WTC11 (cell line): Measurements from ENCODE around the gene SLC25A41. TPM values are rescaled to one million over a fixed set of nuclear protein-coding genes. Genes with fewer than 3 reads are reported as not detected.

Source experiments
- ATAC-seq: fragments of 200-7000 bp; cut with Tn5 transposase; 2 replicates; pipeline ENCODE4 v1.10.0; 2021; ENCODE audit warnings: mild to moderate bottlenecking, moderate library complexity
- CTCF ChIA-PET: fragments of 300-600 bp; sonication (Branson Sonifier 250); formaldehyde crosslinking; loops from one replicate; lab custom pipeline; 2021; ENCODE audit warnings: antibody characterized with exemption; lab: Charles Lee
- POLR2A ChIA-PET: fragments of 350-600 bp; sonication (Branson Sonifier 250); formaldehyde crosslinking; loops from one replicate; lab custom pipeline; 2021; ENCODE audit warnings: antibody characterized with exemption; lab: Charles Lee
- DNase-seq: peaks from one replicate; pipeline ENCODE4 v3.0.0; 2021; ENCODE audit warnings: low spot score
- H3K27ac Mint-ChIP-seq: 2 replicates; pipeline ENCODE4 v1.8.0; 2021; ENCODE audit warnings: mixed read lengths
- H3K27me3 Mint-ChIP-seq: 2 replicates; pipeline ENCODE4 v1.8.0; 2021; ENCODE audit warnings: low read depth, mild to moderate bottlenecking, moderate library complexity, mixed read lengths
- H3K36me3 Mint-ChIP-seq: 2 replicates; pipeline ENCODE4 v1.8.0; 2021; ENCODE audit warnings: mixed read lengths
- H3K4me1 Mint-ChIP-seq: 2 replicates; pipeline ENCODE4 v1.8.0; 2022; ENCODE audit warnings: mixed read lengths
- H3K4me3 Mint-ChIP-seq: 2 replicates; pipeline ENCODE4 v1.8.0; 2021; ENCODE audit warnings: mild to moderate bottlenecking, moderate library complexity, mixed read lengths
- H3K9me3 Mint-ChIP-seq: 2 replicates; pipeline ENCODE4 v1.8.0; 2021; ENCODE audit warnings: mixed read lengths
- CREB1 ChIP-seq: sonication (generic); formaldehyde crosslinking; IDR thresholded peaks from 2 replicates; pipeline ENCODE4 v1.8.0; 2023; ENCODE audit warnings: mild to moderate bottlenecking, missing genetic modification reagents
- CTCF ChIP-seq: fragments of 200-600 bp; IDR thresholded peaks from 2 replicates; pipeline ENCODE4 v1.8.0; 2022; ENCODE audit warnings: antibody characterized with exemption
- E2F1 ChIP-seq: sonication (generic); formaldehyde crosslinking; IDR thresholded peaks from 2 replicates; pipeline ENCODE4 v1.8.0; 2022; ENCODE audit warnings: mild to moderate bottlenecking, missing genetic modification reagents
- E2F4 ChIP-seq: sonication (generic); formaldehyde crosslinking; IDR thresholded peaks from 2 replicates; pipeline ENCODE4 v1.8.1; 2022; ENCODE audit warnings: low read depth, mild to moderate bottlenecking, moderate library complexity, missing genetic modification reagents, borderline replicate concordance
- ELF4 ChIP-seq: sonication (generic); formaldehyde crosslinking; IDR thresholded peaks from 2 replicates; pipeline ENCODE4 v1.8.1; 2022; ENCODE audit warnings: low read depth, mild to moderate bottlenecking, moderate library complexity, missing genetic modification reagents
- EMX1 ChIP-seq: fragments of 250-450 bp; sonication (Bioruptor Pico); IDR thresholded peaks from 2 replicates; pipeline ENCODE4 v1.8.0; 2021; ENCODE audit warnings: mild to moderate bottlenecking
- ERG ChIP-seq: fragments of 250-450 bp; sonication (Bioruptor Pico); IDR thresholded peaks from 2 replicates; pipeline ENCODE4 v1.8.0; 2021; ENCODE audit warnings: mild to moderate bottlenecking
- HMGXB4 ChIP-seq: sonication (generic); formaldehyde crosslinking; IDR thresholded peaks from 2 replicates; pipeline ENCODE4 v1.8.1; 2023; ENCODE audit warnings: mild to moderate bottlenecking, moderate library complexity, missing genetic modification reagents
- KAT7 ChIP-seq: sonication (generic); formaldehyde crosslinking; IDR thresholded peaks from 2 replicates; pipeline ENCODE4 v1.8.1; 2023; ENCODE audit warnings: missing genetic modification reagents, mild to moderate bottlenecking, borderline replicate concordance
- NFATC4 ChIP-seq: fragments of 250-450 bp; sonication (Bioruptor Pico); IDR thresholded peaks from 2 replicates; pipeline ENCODE4 v1.9.0; 2021; ENCODE audit warnings: mild to moderate bottlenecking
- NFE2L1 ChIP-seq: sonication (generic); formaldehyde crosslinking; IDR thresholded peaks from 2 replicates; pipeline ENCODE4 v1.8.1; 2023; ENCODE audit warnings: missing genetic modification reagents
- NFYB ChIP-seq: sonication (generic); formaldehyde crosslinking; conservative IDR thresholded peaks from 2 replicates; pipeline ENCODE4 v1.8.0; 2022; ENCODE audit warnings: low read depth, missing genetic modification reagents
- OVOL2 ChIP-seq: fragments of 250-450 bp; sonication (Bioruptor Pico); IDR thresholded peaks from 2 replicates; pipeline ENCODE4 v1.9.0; 2021; ENCODE audit warnings: mild to moderate bottlenecking, borderline replicate concordance
- RORB ChIP-seq: fragments of 250-450 bp; sonication (Bioruptor Pico); IDR thresholded peaks from 2 replicates; pipeline ENCODE4 v1.9.0; 2021; ENCODE audit warnings: mild to moderate bottlenecking
- SOX15 ChIP-seq: fragments of 250-450 bp; sonication (Bioruptor Pico); IDR thresholded peaks from 2 replicates; pipeline ENCODE4 v1.9.0; 2021; ENCODE audit warnings: mild to moderate bottlenecking
- TEAD4 ChIP-seq: sonication (generic); formaldehyde crosslinking; IDR thresholded peaks from 2 replicates; pipeline ENCODE4 v1.8.0; 2022; ENCODE audit warnings: mild to moderate bottlenecking, missing genetic modification reagents
- USF1 ChIP-seq: sonication (generic); formaldehyde crosslinking; IDR thresholded peaks from 2 replicates; pipeline ENCODE4 v1.8.0; 2022; ENCODE audit warnings: mild to moderate bottlenecking, missing genetic modification reagents
- ZBTB21 ChIP-seq: sonication (generic); formaldehyde crosslinking; IDR thresholded peaks from 2 replicates; pipeline ENCODE4 v1.8.1; 2023; ENCODE audit warnings: mild to moderate bottlenecking, missing genetic modification reagents, borderline replicate concordance
- ZNF138 ChIP-seq: sonication (generic); formaldehyde crosslinking; conservative IDR thresholded peaks from 2 replicates; pipeline ENCODE4 v1.8.1; 2022; ENCODE audit warnings: mild to moderate bottlenecking, moderate library complexity, missing genetic modification reagents
- ZNF232 ChIP-seq: sonication (generic); formaldehyde crosslinking; IDR thresholded peaks from 2 replicates; pipeline ENCODE4 v1.8.0; 2022; ENCODE audit warnings: mild to moderate bottlenecking, missing genetic modification reagents
- ZNF263 ChIP-seq: sonication (generic); formaldehyde crosslinking; IDR thresholded peaks from 2 replicates; pipeline ENCODE4 v1.8.1; 2022; ENCODE audit warnings: low read depth, mild to moderate bottlenecking, moderate library complexity, missing genetic modification reagents
- ZNF396 ChIP-seq: fragments of 250-450 bp; sonication (Bioruptor Pico); IDR thresholded peaks from 2 replicates; pipeline ENCODE4 v1.8.0; 2021; ENCODE audit warnings: mild to moderate bottlenecking, moderate library complexity, borderline replicate concordance
- ZNF425 ChIP-seq: fragments of 250-450 bp; sonication (Bioruptor Pico); conservative IDR thresholded peaks from 2 replicates; pipeline ENCODE4 v1.9.0; 2021; ENCODE audit warnings: mild to moderate bottlenecking
- total RNA-seq: library from RNA; stranded (reverse); gene quantifications from 3 replicates; pipeline ENCODE4 v1.2.3, GENCODE V29; 2021

Gene SLC25A41
- total RNA-seq, 1 experiment from 2014 or later = 0.35 TPM

- no peak overlapping the region for H3K4me3 Mint-ChIP-seq
- no peak overlapping the region for H3K27ac Mint-ChIP-seq
- TF ChIP-seq ZNF232 (no peak), EMX1 (CRISPR knock-in tag) (no peak), E2F1 (CRISPR knock-in tag) (no peak), OVOL2 (CRISPR knock-in tag) (no peak), CTCF (no peak), USF1 (no peak), RORB (CRISPR knock-in tag) (no peak)
- TF ChIP-seq, all 79 proteins: peak for 0
- CTCF ChIA-PET = interaction anchor here (0.5 to 1.7 kb wide), 11 partner anchors 8 to 462 kb away, joined by 3 to 7 read pairs (median 3); partner anchors contain the start of genes KHSRP and TUBB4A
- POLR2A ChIA-PET = interaction anchor here (0.6 kb wide), 1 partner anchor 38 kb away, joined by 4 read pairs; no protein-coding TSS in a partner anchor
- ATAC-seq (no peak), DNase-seq (no peak)
- no peaks in the 10 kb centered on the region for H3K36me3 Mint-ChIP-seq
- no peaks in the 10 kb centered on the region for H3K9me3 Mint-ChIP-seq
- peaks cover 15% of the 10 kb centered on the region for H3K4me1 Mint-ChIP-seq
- peaks cover 4% of the 10 kb centered on the region for H3K27me3 Mint-ChIP-seq
These were observed 47.4 kb upstream of the SLC25A41 start for GRCh38 chr19:6480848-6481415.

GRCh38 chr19:6479836-6480398, 46.4 kb upstream of the SLC25A41 start:
- Mint-ChIP-seq H3K4me1 (peaks cover 15% of the 10 kb centered on the region), H3K4me3 (no peak overlapping the region), H3K9me3 (no peaks in the 10 kb centered on the region), H3K36me3 (no peaks in the 10 kb centered on the region), H3K27ac (no peak overlapping the region), H3K27me3 (peaks cover 14% of the 10 kb centered on the region)
- ATAC-seq = no peak
- no peak for DNase-seq
- ChIA-PET POLR2A (interaction anchor here (0.6 kb wide), 1 partner anchor 14 kb away, joined by 3 read pairs; no protein-coding TSS in a partner anchor), CTCF (no interaction called here)
- TF ChIP-seq NFE2L1 (no peak), E2F4 (CRISPR knock-in tag) (no peak), ZNF396 (CRISPR knock-in tag) (no peak), KAT7 (CRISPR knock-in tag) (no peak)

- peaks cover 25% of the 10 kb centered on the region for H3K27me3 Mint-ChIP-seq
- H3K9me3 Mint-ChIP-seq = no peaks in the 10 kb centered on the region
- DNase-seq = no peak
- no peak overlapping the region for H3K27ac Mint-ChIP-seq
- no peaks in the 10 kb centered on the region for H3K36me3 Mint-ChIP-seq
- H3K4me3 Mint-ChIP-seq = no peak overlapping the region
- ChIA-PET POLR2A (no interaction called here), CTCF (no interaction called here)
- ATAC-seq = no peak
- TF ChIP-seq ZBTB21 (CRISPR knock-in tag) (no peak), ZNF263 (CRISPR knock-in tag) (no peak), TEAD4 (CRISPR knock-in tag) (no peak), NFATC4 (no peak), SOX15 (CRISPR knock-in tag) (no peak), HMGXB4 (CRISPR knock-in tag) (no peak), ZNF425 (CRISPR knock-in tag) (no peak), NFYB (CRISPR knock-in tag) (no peak), ELF4 (CRISPR knock-in tag) (no peak), ERG (CRISPR knock-in tag) (no peak), CREB1 (CRISPR knock-in tag) (no peak), ZNF138 (CRISPR knock-in tag) (no peak)
- H3K4me1 Mint-ChIP-seq = peaks cover 15% of the 10 kb centered on the region
These were observed 45.3 kb upstream of the SLC25A41 start for GRCh38 chr19:6478815-6479214.
